ENCODE results near the gene BRD1. TPM values are rescaled to one million over a fixed set of nuclear protein-coding genes. Genes with fewer than 3 reads are reported as not detected.

Gene BRD1
- total RNA-seq, 1 donor from 2014 or later: 64.1 TPM

- TF ChIP-seq CTCF (IDR thresholded peaks at IDR 0.05; ENCODE audit: unreplicated experiment): no peak
- DNase-seq (ENCODE audit: low spot score in 2 of 2, unreplicated experiment in 2 of 2): no peak
- Mint-ChIP-seq H3K36me3 (no peaks in the 10 kb centered on the region), H3K27ac (no peak overlapping the region), H3K4me3 (peak overlapping the region; percentile 54), H3K9me3 (no peaks in the 10 kb centered on the region), H3K27me3 (ENCODE audit: low read depth) (peaks cover 60% of the 10 kb centered on the region), H3K4me1 (peaks cover 19% of the 10 kb centered on the region)
Measured at GRCh38 chr22:49850959-49851802, 23.5 kb upstream of the BRD1 start.

GRCh38 chr22:49850021-49850911 lies 22.6 kb upstream of the BRD1 start:
- Mint-ChIP-seq H3K27ac (no peak overlapping the region), H3K4me1 (peaks cover 10% of the 10 kb centered on the region), H3K9me3 (no peaks in the 10 kb centered on the region), H3K36me3 (no peaks in the 10 kb centered on the region), H3K27me3 (ENCODE audit: low read depth) (peaks cover 69% of the 10 kb centered on the region), H3K4me3 (peak overlapping the region; percentile 45)
- TF ChIP-seq CTCF (IDR thresholded peaks at IDR 0.05; ENCODE audit: unreplicated experiment): no peak
- no peak for DNase-seq (ENCODE audit: low spot score in 2 of 2, unreplicated experiment in 2 of 2)

GRCh38 chr22:49849161-49850020 lies 21.7 kb upstream of the BRD1 start:
- H3K4me3 Mint-ChIP-seq: peak overlapping the region; percentile 45
- peaks cover 78% of the 10 kb centered on the region for H3K27me3 Mint-ChIP-seq (ENCODE audit: low read depth)
- peaks cover 1% of the 10 kb centered on the region for H3K4me1 Mint-ChIP-seq
- no peak for DNase-seq (ENCODE audit: low spot score in 2 of 2, unreplicated experiment in 2 of 2)
- H3K27ac Mint-ChIP-seq: no peak overlapping the region
- no peaks in the 10 kb centered on the region for H3K9me3 Mint-ChIP-seq
- no peak for TF ChIP-seq CTCF (IDR thresholded peaks at IDR 0.05; ENCODE audit: unreplicated experiment)
- no peaks in the 10 kb centered on the region for H3K36me3 Mint-ChIP-seq

- no peak overlapping the region for H3K4me3 Mint-ChIP-seq
Measured at GRCh38 chr22:49848690-49849160, 21.1 kb upstream of the BRD1 start.

More at GRCh38 chr22:49848690-49849160, 21.1 kb upstream of the BRD1 start:
- no peak for DNase-seq (ENCODE audit: low spot score in 2 of 2, unreplicated experiment in 2 of 2)
- H3K36me3 Mint-ChIP-seq: no peaks in the 10 kb centered on the region
- no peaks in the 10 kb centered on the region for H3K4me1 Mint-ChIP-seq
- no peak for TF ChIP-seq CTCF (IDR thresholded peaks at IDR 0.05; ENCODE audit: unreplicated experiment)
- no peaks in the 10 kb centered on the region for H3K9me3 Mint-ChIP-seq
- H3K27me3 Mint-ChIP-seq (ENCODE audit: low read depth): peaks cover 83% of the 10 kb centered on the region
- no peak overlapping the region for H3K27ac Mint-ChIP-seq
